Activated CD4-positive, alpha-beta T cell treated with anti-CD3 and anti-CD28 coated beads, Interleukin-2, Interleukin-6, amounts not matched to agents 100 ng/mL and 50 ng/mL, durations not matched to agents 16 hours and 8 hours (primary cell): ENCODE data around the gene NRK.
"Not testable (repeated sequence)": the region's sequence is repeated elsewhere in the genome, so short reads cannot be mapped to it uniquely, and the experiment has no call there.

ENCODE experiments used
- DNase-seq: peaks from one replicate; pipeline ENCODE4 v3.0.0-alpha.2; 2020

NRK gene

DNA sequence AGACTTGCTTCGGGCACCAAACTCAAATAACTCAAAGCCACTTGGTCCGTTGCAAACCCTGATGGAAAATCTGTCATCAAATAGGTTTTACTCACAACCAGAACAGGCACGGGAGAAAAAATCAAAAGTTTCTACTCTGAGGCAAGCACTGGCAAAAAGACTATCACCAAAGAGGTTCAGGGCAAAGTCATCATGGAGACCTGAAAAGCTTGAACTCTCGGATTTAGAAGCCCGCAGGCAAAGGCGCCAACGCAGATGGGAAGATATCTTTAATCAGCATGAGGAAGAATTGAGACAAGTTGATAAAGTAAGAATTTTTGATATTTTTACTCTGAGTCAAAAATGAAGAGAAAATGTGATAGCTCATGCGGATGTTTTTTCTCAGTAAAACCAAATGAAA is 87.2 kb downstream of the NRK start:
- no peak for DNase-seq

DNA sequence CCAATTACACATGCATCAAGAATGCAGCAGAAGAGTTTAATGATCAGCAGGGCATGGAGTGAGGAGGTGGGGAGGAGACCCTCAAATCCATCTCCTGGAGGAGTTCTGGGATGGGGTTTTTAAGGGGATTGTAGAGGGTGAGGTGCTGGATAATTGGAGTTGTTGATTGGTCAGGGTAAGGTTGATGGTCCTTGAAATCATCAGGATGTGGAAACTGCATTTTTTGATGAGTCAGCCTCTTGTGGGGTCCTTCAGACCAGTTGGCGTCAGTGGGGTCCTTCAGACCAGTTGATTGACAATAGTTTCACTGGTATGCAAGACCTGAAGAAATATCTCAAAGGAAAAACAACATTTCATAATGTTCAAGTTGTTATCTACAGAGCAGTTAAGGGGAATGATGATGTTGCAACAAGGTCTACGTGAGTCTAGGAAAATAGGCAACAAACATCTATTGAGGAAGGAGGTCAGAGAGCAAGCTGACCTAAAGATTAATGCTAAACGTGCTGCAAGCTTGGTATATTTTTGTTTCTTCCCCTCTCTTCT is 88.3 kb downstream of the NRK start:
- no peak for DNase-seq

DNA sequence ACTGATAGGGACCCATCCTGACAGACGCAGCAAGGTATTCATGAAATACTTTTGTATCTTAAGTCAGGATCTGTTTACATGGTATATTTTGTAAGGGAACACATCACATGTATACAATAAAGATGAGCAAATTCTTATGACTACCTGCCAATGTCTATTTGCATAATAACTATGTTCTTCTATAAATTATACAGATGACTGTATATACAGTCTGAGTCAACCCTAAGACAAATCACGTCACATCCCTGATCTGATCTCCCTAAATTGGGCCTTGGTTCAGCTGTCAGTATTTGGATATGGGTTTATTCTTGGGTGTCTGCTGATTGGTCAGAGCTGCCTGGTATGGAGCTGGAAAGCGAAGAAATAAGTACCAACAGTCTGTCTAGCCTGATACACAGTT is 122.9 kb downstream of the NRK start:
- no peak for DNase-seq

DNA sequence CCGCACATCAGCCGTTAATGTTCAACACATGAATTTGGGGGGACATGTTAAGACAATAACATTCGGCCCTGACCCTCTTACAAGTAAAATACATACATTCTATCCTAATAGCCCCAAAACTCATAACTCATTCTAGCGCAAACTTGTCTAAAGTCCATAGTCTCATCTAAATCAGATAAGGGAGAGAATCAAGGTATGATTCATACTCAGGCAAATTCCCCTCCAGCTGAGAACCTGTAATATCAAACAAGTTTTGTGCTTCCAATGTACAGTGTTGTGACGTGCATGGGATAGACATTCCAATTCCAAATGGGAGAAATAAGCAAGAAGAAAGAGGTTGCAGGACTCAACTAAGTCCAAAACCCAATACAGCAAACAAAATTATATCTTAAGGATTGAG is 147.1 kb downstream of the NRK start:
- no peak for DNase-seq

DNA sequence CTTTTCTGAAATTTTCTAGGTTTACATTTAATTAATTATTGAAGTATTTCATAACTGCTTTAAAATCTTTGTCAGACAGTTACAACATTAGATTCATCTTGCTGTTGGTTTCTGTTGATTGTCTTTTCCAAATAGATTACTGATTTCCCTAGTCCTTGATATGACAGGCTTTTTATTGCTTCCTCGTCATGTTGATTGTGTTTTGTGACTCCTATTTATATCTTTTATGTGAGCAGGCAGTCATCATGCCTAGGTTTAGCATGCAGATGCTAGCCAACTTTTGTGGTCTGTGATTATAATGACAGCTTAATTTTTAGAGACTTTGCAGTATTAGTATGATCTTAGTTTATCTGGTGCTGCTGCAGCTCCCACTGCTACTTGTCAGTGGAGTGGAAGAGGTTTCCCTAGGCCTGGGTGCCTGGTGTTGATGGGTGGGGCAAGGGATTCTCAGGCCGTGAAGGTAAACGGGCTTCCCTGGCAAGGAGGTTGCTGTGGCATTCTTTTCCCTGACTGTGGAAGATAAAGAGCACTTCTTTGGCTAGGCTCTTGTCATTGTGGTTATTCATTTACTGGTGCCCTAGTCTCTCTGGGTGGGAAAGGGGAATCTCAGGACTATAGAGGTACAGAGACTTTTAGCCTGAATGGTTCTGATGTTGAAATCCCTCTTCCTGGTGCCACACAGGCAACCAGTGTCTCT is 150.5 kb downstream of the NRK start:
- DNase-seq, result no peak

DNA sequence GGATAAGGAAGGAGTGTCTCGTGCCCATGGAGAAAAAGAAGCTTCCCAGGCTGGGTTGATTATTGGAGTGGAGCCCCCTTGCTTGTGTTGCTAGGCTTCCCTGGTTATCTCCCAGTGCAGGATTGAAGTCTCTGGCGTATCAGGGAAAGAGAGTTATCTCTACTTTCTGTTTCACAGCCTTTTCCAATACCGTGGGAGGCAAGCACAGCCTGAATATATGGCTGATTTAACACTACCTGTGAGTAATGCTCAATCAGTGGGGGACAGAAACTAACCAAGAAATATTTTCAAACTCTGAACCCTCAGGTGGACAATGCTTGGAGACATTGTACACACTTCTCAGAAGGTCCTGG is 151.0 kb downstream of the NRK start:
- DNase-seq, result no peak

DNA sequence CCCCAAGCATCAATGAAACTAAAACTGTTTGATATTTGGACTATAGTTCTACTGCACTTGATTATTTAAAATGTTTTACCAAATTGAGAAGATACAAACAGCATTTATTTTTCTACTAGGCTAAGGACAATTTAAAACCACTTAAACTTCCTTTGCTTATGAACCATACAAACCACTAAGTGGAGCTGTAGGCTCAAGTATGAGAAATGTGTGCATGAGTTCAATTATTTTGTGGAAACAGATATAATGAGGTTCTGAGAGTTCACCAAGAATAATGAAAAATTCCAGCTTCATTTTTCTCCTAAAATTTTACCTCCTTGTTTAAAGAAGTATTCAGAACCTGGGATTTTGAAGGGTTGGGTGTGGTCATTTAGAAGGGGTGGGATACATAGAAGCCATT is 153.0 kb downstream of the NRK start:
- peak; percentile 1 for DNase-seq

DNA sequence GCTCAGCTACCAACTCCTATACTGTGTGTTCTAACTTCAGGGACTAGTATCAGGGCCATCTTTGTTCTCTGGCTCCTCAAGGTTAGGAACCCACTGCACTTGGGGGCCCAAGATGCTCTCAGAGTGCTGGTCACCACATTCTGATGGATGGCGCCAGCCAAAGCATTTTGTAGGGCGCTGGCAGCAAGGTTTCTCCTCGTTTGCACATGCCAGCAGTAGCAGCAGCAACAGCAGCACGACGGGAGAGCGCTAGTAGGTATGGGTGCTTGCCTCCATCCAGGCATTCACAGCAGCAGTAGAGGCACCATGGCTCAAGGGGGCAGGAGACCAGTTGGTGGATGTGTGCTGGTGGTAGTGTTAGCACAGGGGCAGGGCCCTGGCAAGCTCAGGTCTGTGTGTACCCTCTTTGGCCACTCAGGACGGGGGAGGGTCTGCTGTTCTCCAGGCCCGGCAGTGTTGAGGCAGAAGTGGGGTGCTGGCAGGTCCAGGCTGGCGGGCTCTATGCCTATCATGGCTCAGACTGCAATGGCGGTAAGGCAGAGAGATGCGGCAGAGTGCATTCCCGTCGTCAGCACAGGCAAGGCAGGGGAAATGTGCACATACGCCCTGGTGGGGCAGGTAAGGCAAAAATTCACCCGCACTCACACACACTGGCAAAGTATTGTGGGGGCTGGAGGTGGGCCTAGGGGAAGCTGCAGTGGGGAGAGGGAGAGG is 159.6 kb downstream of the NRK start:
- no peak for DNase-seq

DNA sequence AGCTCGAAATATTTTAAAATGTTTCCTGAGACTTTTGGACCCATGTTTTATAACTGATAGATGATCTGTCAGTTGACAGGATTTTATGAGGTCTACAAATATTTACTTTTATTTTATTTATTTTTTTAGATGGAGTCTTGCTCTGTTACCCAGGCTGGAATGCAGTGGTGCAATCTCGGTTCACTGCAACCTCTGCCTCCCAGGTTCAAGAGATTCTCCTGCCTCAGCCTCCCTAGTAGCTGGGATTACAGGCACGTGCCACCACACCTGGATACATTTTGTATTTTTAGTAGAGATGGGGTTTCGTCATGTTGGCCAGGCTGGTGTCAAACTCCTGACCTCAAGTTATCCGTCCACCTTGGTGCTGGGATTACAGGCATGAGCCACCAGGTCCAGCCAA is 166.1 kb downstream of the NRK start:
- not testable (repeated sequence) for DNase-seq

DNA sequence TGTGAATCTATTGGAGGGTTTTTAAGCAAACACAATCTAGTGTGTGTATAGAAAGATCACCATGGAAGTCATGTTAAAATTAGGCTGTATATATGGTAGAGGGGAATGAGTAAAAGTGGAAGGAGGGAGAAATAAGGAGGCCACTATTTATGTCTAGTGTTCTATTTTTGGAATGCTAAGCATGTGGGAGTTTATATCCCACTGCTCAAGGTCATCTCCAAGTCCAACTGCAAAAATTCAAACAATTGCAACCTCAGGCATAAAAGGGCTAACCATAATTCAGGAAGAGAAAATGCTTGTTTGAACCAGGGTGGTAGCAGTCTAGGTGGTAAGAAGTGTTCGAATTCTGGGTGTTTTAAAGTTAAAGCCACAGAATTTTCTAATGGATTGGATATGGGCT is 177.0 kb downstream of the NRK start:
- no peak for DNase-seq

DNA sequence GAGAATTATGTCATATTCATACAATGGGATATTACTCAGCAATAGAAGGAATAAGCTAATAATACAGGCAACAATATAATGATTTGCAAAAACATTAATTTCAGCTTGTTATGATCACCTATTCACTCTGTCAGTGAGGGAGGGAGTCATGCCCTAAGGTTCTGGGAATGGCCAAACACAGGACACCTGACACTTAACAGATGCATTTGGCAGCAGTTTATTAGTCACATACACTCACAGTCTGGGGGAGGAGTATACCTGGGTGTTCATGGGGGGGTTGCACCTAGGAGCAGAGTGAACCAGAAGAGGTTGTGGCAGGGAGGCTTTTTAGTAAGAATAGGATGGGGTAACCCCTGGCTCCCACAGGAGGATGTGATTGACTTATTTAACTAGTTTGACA is 177.9 kb downstream of the NRK start:
- DNase-seq, result no peak

DNA sequence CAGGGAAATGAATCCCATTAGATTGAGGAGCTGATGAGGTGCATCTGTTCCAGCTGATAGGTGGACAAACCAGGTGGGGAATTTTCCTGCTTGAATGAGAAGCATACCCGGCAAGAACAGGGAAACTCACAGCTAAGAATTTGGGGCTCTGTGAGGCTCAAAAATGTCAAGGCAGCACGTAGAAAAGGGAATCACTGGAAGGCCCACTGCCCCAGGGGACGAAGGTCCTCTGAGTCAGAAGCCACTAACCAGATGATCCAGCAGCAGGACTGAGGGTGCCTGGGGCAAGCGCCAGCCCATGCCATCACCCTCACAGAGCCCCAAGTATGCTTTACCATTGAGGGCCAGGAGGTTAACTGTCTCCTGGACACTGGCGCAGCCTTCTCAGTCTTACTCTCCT is 178.3 kb downstream of the NRK start:
- DNase-seq, result not testable (repeated sequence)

DNA sequence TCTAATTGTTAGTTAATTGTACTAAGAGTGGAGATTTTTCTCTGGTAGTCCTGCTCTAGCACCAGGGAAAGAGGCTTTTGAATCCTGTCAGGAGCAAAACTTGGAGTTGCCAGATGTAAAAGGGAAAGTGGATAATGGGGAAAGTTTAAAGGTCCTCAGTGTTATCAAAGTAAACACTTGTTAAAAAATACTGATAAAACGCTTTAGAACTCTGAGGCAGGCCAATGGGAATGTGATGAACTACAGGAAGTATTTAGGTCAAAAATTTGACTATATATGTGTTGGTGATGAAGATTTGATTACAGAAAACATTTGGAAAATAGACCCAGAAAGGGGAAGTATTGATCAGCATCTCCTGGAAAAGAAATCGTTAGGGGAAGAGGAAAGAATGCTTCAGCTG is 183.3 kb downstream of the NRK start:
- no peak for DNase-seq

DNA sequence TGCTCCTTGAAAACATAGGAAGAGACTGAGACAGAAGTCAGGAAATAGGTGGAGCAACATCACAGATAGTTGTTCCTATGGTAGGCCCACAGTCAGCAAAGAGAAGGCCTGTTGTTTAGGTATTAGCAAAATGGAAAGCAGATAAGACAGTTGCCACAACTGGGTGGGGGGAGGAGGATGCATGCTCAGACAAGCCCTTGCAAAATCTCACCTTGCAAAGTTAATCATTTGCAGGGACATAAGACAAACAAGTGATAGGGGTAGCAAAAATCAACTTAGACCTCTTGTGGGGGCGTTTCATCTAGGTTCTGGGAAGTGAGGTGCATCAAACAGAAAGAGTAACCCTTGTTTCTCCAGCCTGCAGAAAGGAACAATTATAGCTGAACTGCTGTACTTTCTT is 185.5 kb downstream of the NRK start:
- DNase-seq, result no peak
